Stimulated activated memory B cell treated with anti-CD40 and anti-IgM and Interleukin-4, amounts not matched to agents 10 μg/mL and 1 μg/mL and 100 μg/mL, for 72 hours (primary cell): ENCODE data around the gene NDUFAB1.
"Not testable (repeated sequence)": the region's sequence is repeated elsewhere in the genome, so short reads cannot be mapped to it uniquely, and the experiment has no call there.

Source experiments
- ATAC-seq: fragments of 150-1000 bp; cut with Tn5 transposase; 2 replicates; pipeline ENCODE4 v1.10.0; 2021
- H3K27ac Mint-ChIP-seq: one replicate; pipeline ENCODE4 v1.8.0; 2022; ENCODE audit warnings: mild to moderate bottlenecking, mixed read lengths
- H3K27me3 Mint-ChIP-seq: one replicate; pipeline ENCODE4 v1.8.0; 2022; ENCODE audit warnings: mixed read lengths
- H3K36me3 Mint-ChIP-seq: one replicate; pipeline ENCODE4 v1.8.0; 2022; ENCODE audit warnings: mixed read lengths
- H3K4me1 Mint-ChIP-seq: one replicate; pipeline ENCODE4 v1.8.0; 2022; ENCODE audit warnings: mixed read lengths
- H3K4me3 Mint-ChIP-seq: one replicate; pipeline ENCODE4 v1.8.0; 2022; ENCODE audit warnings: mild to moderate bottlenecking, moderate library complexity, mixed read lengths
- H3K9me3 Mint-ChIP-seq: one replicate; pipeline ENCODE4 v1.8.0; 2022; ENCODE audit warnings: mixed read lengths

NDUFAB1 gene

DNA sequence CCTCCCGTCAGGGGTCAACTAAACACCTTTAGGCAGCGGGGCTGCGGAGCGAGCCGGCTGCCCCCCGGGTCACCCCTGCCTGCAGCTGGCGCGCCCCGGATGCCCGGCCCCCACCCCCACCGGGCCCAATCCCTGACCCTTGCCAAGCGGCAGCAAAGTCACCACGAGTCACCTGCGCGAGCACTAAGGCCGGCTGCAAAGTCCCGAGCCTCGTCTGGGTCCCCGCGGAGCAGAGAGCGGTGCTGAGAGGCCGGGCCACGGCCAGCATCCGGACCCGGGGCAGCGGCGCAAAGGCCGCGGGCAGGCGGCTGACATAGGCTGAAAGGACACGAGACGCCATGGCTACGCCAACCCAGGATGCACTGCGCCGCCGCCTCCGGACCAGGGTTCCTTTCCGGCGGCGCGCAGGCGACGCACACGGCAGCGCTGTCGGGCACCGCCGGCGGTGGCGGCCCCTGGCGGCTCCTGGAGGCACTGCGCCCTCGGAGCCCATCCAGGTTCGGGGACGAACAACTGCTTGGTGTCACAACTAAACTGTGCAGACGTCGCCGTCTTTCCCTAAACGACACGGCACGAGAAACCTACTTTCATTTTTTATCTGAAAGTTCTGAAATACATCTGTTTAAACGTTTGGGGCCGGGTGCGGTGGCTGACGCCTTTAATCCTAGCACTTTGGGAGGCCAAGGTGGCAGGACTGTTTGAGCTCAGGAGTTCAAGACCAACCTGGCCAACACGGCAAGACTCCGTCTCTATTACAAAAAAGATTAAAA, at the start of gene NDUFAB1:
Gene NDUFAB1, minus strand, starts transcription at position 366 of the 770 bp plus-strand sequence. Its CDS starts 26 bp downstream, at position 340.
- peak within 1 kb of the TSS; percentile 86 for H3K4me3 Mint-ChIP-seq
- H3K36me3 Mint-ChIP-seq = peaks cover 24% of the 10 kb centered on the region
- peak within 1 kb of the TSS; percentile 20 for H3K27ac Mint-ChIP-seq
- H3K4me1 Mint-ChIP-seq = peaks cover 29% of the 10 kb centered on the region
- no peaks in the 10 kb centered on the region for H3K27me3 Mint-ChIP-seq
- peak; percentile 98 for ATAC-seq
- no peaks in the 10 kb centered on the region for H3K9me3 Mint-ChIP-seq

DNA sequence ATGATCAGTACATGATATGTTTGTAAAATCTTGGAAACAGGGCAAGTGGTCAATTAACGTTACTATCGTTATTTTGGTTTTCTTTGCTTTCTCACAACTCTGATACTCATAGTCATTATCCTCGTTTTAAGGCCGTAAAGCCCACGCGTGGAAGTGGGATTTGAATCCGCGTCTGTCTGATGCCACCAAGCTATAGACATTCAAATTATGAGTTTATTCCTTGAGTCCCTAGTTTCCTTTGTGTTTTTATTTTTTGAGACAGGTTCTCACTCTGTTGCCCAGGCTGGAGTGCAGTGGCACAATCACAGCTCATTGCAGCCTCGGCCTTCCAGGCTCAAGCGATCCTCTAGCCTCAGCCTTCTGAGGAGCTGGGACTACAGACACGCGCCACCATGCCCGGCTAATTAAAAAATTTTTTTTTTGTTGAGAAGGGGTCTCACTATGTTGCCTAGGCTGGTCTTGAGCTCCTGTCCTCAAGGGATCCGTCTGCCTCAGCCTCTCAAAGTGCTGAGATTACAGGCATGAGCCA, 46.2 kb upstream of the NDUFAB1 start:
- ATAC-seq = no peak
- Mint-ChIP-seq H3K4me1 (peaks cover 47% of the 10 kb centered on the region), H3K9me3 (no peaks in the 10 kb centered on the region)

DNA sequence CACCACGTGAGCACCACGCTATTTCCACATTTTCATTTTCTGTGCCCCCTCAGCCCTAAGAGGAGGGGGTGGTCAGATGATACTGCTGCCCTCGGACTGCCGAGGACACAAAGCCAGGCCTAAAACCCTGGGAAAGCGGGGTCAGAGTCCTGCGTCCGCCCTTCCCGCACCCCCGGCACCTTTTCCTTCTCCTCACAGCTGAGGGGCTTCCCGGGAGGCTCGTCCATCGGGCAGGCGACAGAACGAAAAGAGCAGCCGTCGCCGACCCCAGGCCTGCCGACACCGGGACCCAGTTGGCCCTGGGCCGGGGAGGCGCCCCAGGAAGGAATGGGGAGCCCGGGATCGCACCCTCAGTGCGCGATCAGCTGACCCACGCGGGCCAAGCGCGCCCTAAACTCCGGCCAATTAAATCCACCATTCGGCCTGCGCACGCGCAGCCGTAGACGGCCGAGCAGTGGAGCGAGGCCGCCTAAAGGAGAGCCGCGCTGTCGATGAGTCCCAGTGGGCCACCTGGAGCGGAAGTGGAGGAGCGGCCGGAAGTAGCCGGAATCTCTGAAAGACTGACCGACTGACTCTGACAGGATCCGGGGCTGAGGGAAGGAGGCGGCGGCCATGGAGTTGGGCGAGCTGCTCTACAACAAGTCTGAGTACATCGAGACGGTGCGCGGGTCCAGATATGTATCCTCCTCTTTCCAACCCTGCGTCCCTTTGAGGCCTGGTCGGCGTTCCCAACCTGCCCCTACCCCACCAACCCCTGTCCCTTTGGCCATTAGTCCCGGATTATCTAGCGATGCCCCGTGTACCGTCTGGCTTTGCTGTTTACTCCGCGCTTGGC, 45.0 kb upstream of the NDUFAB1 start, which contains the start of the genes DCTN5 and PALB2:
Gene DCTN5, plus strand, starts transcription at position 536 of the 835 bp plus-strand sequence. Its CDS starts 77 bp downstream, at position 613.
Gene PALB2, minus strand, starts transcription at position 380 of the 835 bp plus-strand sequence. Its CDS starts 153 bp downstream, at position 227.
- H3K4me1 Mint-ChIP-seq = peaks cover 42% of the 10 kb centered on the region
- H3K4me3 Mint-ChIP-seq = peak within 1 kb of the TSS; percentile 95
- peak within 1 kb of the TSS; percentile 97 for H3K27ac Mint-ChIP-seq
- H3K36me3 Mint-ChIP-seq = peaks cover 12% of the 10 kb centered on the region
- no peaks in the 10 kb centered on the region for H3K9me3 Mint-ChIP-seq
- ATAC-seq = peak; percentile 98
- H3K27me3 Mint-ChIP-seq = no peaks in the 10 kb centered on the region

More for the DNA sequence above, 46.2 kb upstream of the NDUFAB1 start:
- Mint-ChIP-seq H3K36me3 (peaks cover 23% of the 10 kb centered on the region), H3K27me3 (no peaks in the 10 kb centered on the region), H3K27ac (peak overlapping the region; percentile 97), H3K4me3 (peak overlapping the region; percentile 95)

DNA sequence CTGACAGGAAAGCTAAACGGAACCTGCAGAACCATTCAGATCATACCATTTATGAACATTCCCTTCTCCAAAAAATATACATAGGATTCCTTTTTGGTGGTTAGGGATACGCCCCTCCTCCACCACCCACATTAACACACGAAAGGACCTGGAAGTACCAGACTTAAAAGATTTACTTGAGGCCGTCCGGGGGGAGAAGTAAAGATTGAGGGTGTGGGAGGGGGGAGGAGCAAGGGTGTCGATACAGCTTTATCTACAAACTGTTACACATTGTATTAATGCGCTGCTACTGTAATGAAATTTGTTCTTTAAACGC, 44.5 kb upstream of the NDUFAB1 start:
- peaks cover 37% of the 10 kb centered on the region for H3K4me1 Mint-ChIP-seq
- ATAC-seq = peak; percentile 29
- H3K4me3 Mint-ChIP-seq = peak overlapping the region; percentile 95
- no peaks in the 10 kb centered on the region for H3K9me3 Mint-ChIP-seq
- peaks cover 12% of the 10 kb centered on the region for H3K36me3 Mint-ChIP-seq
- H3K27ac Mint-ChIP-seq = peak overlapping the region; percentile 97
- H3K27me3 Mint-ChIP-seq = no peaks in the 10 kb centered on the region

DNA sequence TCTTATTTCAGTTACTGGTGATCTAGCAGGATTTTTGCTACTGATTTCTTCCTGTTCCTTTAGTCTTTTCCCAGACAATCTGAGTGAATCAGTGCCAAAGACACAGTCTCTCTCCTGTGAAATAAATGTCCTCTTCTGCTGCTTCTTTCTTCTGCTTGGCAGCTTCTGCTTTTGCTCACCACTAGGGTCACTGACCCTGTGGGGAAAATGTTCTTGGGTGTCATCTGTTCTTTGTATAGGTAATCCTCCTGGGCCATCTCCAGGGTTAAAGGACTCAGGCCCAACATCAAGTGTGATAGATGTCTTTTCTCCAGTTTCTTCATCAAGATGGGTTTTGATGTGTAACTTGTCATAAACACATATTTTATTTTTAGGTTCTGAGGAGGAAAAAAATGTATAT, 39.8 kb upstream of the NDUFAB1 start:
- Mint-ChIP-seq H3K36me3 (peaks cover 29% of the 10 kb centered on the region), H3K27ac (no peak overlapping the region), H3K4me3 (no peak overlapping the region), H3K9me3 (no peaks in the 10 kb centered on the region), H3K27me3 (no peaks in the 10 kb centered on the region), H3K4me1 (peaks cover 28% of the 10 kb centered on the region)
- ATAC-seq = no peak

DNA sequence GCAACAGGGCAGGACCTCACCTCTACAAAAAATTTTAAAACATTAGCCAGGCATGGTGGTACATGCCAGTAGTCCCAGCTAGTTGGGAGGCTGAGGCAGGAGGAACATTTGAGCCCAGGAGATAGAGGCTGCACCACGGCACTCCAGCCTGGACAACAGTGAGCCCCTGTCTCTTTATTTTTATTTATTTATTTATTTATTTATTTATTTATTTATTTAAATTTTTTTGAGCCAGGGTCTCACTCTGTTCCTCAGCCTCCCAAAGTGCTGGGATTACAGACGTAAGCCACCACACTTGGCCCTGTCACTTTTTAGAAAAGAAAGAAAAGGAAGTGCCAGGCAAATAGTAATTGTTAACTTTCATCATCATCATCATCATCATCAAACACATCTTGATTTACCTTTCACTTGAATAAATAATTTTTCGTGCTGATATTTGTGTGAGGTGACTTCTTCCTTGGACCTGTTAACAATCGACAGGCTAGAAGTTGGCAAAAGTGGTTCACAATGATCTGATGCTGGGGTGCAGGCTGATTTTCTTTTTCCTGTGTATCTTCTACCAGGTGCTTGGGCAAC, 38.4 kb upstream of the NDUFAB1 start:
- Mint-ChIP-seq H3K9me3 (no peaks in the 10 kb centered on the region), H3K27ac (no peak overlapping the region), H3K4me3 (no peak overlapping the region), H3K4me1 (peaks cover 19% of the 10 kb centered on the region), H3K27me3 (no peaks in the 10 kb centered on the region), H3K36me3 (peaks cover 41% of the 10 kb centered on the region)
- no peak for ATAC-seq

DNA sequence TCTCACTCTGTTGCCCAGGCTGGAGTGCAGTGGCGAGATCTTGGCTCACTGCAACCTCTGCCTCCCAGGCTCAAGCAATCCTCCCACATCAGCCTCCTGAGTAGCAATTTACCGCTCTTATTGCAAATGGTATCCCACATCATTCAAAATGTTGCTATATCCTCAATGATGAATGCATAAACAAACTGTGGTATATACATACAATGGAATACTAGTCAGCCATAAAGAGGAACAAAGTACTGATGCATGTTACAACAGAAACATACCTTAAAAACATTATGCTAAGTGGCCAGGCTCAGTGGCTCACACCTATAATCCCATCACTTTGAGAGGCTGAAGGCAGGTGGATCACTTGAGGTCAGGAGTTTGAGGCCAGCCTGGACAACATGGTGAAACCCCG, 35.8 kb upstream of the NDUFAB1 start:
- H3K9me3 Mint-ChIP-seq, ATAC-seq, H3K4me3 Mint-ChIP-seq, H3K27me3 Mint-ChIP-seq: not testable (repeated sequence)
- Mint-ChIP-seq H3K4me1 (peaks cover 13% of the 10 kb centered on the region), H3K36me3 (peaks cover 52% of the 10 kb centered on the region), H3K27ac (peak overlapping the region; percentile 57)

DNA sequence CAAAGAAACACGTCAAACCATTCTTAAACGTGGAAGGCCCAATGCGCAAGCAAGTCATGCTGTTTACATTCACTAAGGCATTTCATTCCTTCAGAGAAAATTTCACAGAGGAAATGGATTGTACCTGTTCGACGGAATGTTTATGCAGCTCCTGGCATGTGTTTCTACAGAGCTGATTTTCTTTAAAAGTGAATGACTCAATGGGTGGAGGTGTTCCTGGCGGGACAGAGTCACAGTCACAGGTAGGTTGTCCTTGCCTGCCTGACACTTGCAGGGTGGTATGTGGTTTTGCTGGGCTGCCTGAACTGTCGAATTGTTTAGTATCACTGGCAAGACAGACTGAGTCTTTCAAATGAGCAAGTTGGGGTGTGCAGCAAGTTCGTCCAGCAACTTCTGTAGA, 33.4 kb upstream of the NDUFAB1 start:
- H3K27me3 Mint-ChIP-seq = no peaks in the 10 kb centered on the region
- H3K4me3 Mint-ChIP-seq = no peak overlapping the region
- peaks cover 13% of the 10 kb centered on the region for H3K4me1 Mint-ChIP-seq
- no peaks in the 10 kb centered on the region for H3K9me3 Mint-ChIP-seq
- H3K36me3 Mint-ChIP-seq = peaks cover 53% of the 10 kb centered on the region
- no peak for ATAC-seq
- H3K27ac Mint-ChIP-seq = no peak overlapping the region

DNA sequence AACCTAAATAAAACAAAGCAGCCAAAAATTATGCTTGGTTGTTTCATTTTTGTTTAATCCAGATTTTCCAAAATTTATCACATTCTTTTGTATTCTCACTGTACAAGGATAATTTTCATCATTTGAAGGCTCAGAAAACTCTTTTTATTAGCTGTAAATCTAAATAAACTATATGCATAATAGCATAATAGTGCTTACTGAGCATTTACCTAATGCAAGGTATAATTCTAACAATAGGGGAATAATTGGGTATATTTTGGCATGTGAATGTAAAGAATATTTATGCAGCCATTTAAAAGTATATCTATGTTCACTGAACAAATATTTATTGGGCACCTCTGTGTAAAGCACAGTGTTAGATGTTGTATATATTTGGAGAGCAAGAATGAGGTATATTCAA, 28.0 kb upstream of the NDUFAB1 start:
- H3K27me3 Mint-ChIP-seq = no peaks in the 10 kb centered on the region
- no peak overlapping the region for H3K27ac Mint-ChIP-seq
- no peaks in the 10 kb centered on the region for H3K4me1 Mint-ChIP-seq
- no peak for ATAC-seq
- H3K9me3 Mint-ChIP-seq = no peaks in the 10 kb centered on the region
- no peak overlapping the region for H3K4me3 Mint-ChIP-seq
- H3K36me3 Mint-ChIP-seq = peaks cover 67% of the 10 kb centered on the region

DNA sequence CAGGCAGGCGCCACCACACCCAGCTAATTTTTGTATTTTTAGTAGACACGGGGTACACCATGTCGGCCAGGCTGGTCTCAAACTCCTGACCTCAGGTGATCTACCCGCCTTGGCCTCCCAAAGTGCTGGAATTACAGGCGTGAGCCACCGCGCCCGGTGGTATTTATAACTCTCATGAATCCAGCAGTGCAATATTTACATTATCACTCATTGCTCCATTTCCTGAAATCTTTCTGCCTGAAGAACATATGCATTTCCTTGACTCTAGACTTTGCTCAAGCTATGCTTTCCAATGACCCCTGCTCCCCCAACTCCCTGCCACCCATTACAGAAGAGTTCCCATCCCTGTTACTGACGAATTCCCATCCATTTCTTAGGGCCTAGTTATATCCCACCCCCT, 19.7 kb upstream of the NDUFAB1 start:
- Mint-ChIP-seq H3K27me3 (no peaks in the 10 kb centered on the region), H3K4me3 (no peak overlapping the region), H3K4me1 (no peaks in the 10 kb centered on the region), H3K36me3 (peaks cover 51% of the 10 kb centered on the region), H3K9me3 (no peaks in the 10 kb centered on the region), H3K27ac (no peak overlapping the region)
- no peak for ATAC-seq

DNA sequence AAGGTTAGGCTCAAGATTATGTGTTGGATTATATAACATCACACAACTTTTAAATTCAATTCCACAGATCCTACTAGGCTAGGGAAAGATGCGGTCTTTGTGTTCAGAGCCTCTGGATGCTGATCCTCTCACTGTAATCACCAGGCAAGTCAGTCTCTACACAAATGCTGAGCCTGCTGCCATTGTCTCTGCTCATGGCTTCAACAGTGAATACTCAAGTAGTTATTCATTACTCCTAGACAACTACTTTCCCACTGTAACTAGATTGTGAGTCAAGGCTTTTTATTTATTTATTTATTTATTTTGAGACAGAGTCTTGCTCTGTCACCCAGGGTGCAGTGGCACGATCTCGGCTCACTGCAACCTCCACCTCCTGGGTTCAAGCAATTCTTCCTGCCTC, 15.8 kb upstream of the NDUFAB1 start:
- H3K4me1 Mint-ChIP-seq = no peaks in the 10 kb centered on the region
- no peak overlapping the region for H3K27ac Mint-ChIP-seq
- no peak overlapping the region for H3K4me3 Mint-ChIP-seq
- peaks cover 32% of the 10 kb centered on the region for H3K36me3 Mint-ChIP-seq
- no peaks in the 10 kb centered on the region for H3K27me3 Mint-ChIP-seq
- ATAC-seq = no peak
- H3K9me3 Mint-ChIP-seq = no peaks in the 10 kb centered on the region

DNA sequence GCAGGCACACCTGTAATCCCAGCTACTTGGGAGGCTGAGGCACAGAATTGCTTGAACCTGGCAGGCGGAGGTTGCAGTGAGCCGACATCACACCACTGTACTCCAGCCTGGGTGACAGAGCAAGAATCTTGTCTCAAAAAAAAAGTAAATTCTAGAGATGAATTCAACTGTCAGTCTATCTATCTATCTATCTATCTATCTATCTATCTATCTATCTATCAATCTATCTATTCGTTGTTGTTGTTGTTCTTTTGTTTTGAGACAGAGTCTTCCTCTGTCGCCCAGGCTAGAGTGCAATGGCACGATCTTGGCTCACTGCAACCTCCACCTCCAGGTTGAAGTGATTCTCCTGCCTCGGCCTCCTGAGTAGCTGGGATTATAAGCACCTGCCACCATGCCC, 14.8 kb upstream of the NDUFAB1 start:
- H3K9me3 Mint-ChIP-seq, H3K4me3 Mint-ChIP-seq, H3K27ac Mint-ChIP-seq, H3K27me3 Mint-ChIP-seq, ATAC-seq, H3K4me1 Mint-ChIP-seq: not testable (repeated sequence)
- H3K36me3 Mint-ChIP-seq = peaks cover 26% of the 10 kb centered on the region

DNA sequence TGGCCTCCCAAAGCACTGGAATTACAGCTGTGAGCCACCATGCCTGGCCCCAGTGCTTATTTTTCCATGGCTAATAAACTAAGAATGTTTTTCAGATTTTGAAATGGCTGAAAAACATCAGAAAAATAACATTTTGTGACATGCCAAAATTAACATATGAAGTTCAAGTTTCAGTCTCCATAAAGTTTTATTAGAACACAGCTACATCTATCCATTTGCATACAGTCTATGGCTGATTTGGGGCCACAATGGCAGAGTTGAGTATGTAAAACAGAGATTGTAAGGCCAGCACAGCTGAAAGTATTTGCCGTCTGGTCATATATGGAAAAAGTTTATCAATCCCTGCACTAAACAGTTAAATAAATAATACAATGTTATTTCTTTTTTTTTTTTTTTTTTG, 13.8 kb upstream of the NDUFAB1 start:
- no peak for ATAC-seq
- Mint-ChIP-seq H3K4me1 (no peaks in the 10 kb centered on the region), H3K27ac (no peak overlapping the region), H3K9me3 (no peaks in the 10 kb centered on the region), H3K27me3 (no peaks in the 10 kb centered on the region), H3K4me3 (no peak overlapping the region), H3K36me3 (peaks cover 28% of the 10 kb centered on the region)

DNA sequence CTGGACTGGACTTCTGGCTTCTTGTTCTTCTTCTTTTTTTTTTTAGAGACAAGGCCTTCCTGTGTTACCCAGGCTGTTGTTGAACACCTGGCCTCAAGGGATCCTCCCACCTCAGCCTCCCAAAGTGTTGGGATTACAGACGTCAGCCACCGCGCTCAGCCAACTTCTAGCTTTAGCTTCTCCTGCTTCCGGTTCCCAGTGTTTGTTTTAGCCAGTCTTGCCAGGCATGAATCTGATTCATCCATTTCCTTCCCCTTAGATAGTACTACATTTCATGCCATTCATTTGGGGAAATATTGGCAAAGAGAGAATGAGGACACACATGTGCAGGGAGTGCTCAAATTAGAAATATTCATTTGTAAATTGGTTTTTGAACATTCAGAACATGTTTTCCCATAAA, 12.1 kb upstream of the NDUFAB1 start:
- Mint-ChIP-seq H3K27me3 (no peaks in the 10 kb centered on the region), H3K27ac (no peak overlapping the region), H3K4me3 (no peak overlapping the region), H3K4me1 (no peaks in the 10 kb centered on the region), H3K9me3 (no peaks in the 10 kb centered on the region), H3K36me3 (peaks cover 30% of the 10 kb centered on the region)
- no peak for ATAC-seq

DNA sequence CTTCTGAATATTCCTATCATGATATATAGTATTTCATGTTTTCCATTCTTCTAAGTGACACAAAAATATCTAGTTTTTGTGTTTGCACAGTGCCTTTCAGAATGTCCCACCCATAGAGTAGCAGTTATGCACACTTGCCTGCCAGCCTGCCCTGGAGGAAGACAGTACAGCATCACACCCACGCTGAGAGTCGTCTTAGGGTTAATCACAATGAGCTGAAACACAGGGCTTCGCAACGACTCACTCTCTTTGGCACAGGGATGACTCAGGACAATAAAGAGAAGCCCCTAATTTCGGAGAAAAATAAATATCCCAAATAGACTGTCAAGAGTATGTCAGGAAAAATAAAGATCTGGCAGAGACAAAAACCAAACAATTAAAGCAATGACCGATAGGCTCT, 11.6 kb upstream of the NDUFAB1 start:
- Mint-ChIP-seq H3K4me3 (no peak overlapping the region), H3K4me1 (no peaks in the 10 kb centered on the region), H3K36me3 (peaks cover 31% of the 10 kb centered on the region), H3K27me3 (no peaks in the 10 kb centered on the region), H3K27ac (no peak overlapping the region), H3K9me3 (no peaks in the 10 kb centered on the region)
- no peak for ATAC-seq
